WTC11 (cell line): ENCODE measurements around the gene ANO10.
"Not testable (repeated sequence)": the region's sequence is repeated elsewhere in the genome, so short reads cannot be mapped to it uniquely, and the experiment has no call there.

Experiments
- TF ChIP-seq, protein P1 (sequence below): fragments of 200-600 bp; IDR thresholded peaks from 2 replicates; pipeline ENCODE4 v1.8.0; 2022; ENCODE audit warnings: antibody characterized with exemption
- TF ChIP-seq, protein P2 (sequence below): fragments of 250-450 bp; sonication (Bioruptor Pico); IDR thresholded peaks from 2 replicates; pipeline ENCODE4 v1.9.0; 2021; ENCODE audit warnings: moderate library complexity, mild to moderate bottlenecking, inconsistent platforms, borderline replicate concordance

DNA sequence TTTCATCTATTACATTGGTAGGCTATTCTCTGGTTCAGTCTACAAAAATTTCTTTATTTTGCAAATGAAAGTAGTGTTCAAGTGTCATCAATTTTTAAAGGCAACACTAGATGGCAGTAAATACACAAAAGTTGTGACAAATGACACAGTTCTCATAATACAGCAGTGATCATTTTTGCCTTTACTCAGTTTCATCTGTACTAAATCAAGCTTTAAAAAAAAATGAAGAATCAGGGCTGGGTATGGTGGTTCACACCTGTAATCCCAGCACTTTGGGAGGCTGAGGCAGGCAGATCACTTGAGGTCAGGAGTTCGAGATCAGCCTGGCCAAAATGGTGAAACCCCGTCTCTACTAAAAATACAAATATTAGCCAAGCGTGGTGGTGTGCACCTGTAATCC is 77.5 kb downstream of the ANO10 start:
- TF ChIP-seq, protein P1, sequence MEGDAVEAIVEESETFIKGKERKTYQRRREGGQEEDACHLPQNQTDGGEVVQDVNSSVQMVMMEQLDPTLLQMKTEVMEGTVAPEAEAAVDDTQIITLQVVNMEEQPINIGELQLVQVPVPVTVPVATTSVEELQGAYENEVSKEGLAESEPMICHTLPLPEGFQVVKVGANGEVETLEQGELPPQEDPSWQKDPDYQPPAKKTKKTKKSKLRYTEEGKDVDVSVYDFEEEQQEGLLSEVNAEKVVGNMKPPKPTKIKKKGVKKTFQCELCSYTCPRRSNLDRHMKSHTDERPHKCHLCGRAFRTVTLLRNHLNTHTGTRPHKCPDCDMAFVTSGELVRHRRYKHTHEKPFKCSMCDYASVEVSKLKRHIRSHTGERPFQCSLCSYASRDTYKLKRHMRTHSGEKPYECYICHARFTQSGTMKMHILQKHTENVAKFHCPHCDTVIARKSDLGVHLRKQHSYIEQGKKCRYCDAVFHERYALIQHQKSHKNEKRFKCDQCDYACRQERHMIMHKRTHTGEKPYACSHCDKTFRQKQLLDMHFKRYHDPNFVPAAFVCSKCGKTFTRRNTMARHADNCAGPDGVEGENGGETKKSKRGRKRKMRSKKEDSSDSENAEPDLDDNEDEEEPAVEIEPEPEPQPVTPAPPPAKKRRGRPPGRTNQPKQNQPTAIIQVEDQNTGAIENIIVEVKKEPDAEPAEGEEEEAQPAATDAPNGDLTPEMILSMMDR, result peak; percentile 29; the same call in 1 of the 2 replicates
- TF ChIP-seq, protein P2, sequence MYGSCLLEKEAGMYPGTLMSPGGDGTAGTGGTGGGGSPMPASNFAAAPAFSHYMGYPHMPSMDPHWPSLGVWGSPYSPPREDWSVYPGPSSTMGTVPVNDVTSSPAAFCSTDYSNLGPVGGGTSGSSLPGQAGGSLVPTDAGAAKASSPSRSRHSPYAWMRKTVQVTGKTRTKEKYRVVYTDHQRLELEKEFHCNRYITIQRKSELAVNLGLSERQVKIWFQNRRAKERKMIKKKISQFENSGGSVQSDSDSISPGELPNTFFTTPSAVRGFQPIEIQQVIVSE (CRISPR knock-in tag), result not testable (repeated sequence)
